Transverse colon (tissue), 4 donors: ENCODE results near the gene ITGBL1. TPM values are rescaled to one million over a fixed set of nuclear protein-coding genes. Genes with fewer than 3 reads are reported as not detected.

Experiments
- DNase-seq: peaks from one replicate; pipeline ENCODE4 v3.0.0-alpha.2; 2019
- H3K27ac ChIP-seq, 4 donors: fragments of 200-600 bp; sonication (generic); 2 replicates each; pipeline ENCODE4 v1.5.1; 2016 to 2018; ENCODE audit warnings: inconsistent platforms in 4 of 4
- H3K27me3 ChIP-seq: fragments of 200-600 bp; sonication (generic); 2 replicates; pipeline ENCODE4 v1.5.1; 2017; ENCODE audit warnings: inconsistent platforms
- H3K36me3 ChIP-seq, 4 donors: fragments of 200-600 bp; sonication (generic); 2 replicates each; pipeline ENCODE4 v1.5.1; 2017 to 2019; ENCODE audit warnings: inconsistent platforms in 4 of 4
- H3K4me1 ChIP-seq, 4 donors: fragments of 200-600 bp; sonication (generic); 2 replicates each; pipeline ENCODE4 v1.5.1; 2017 to 2020; ENCODE audit warnings: inconsistent platforms in 4 of 4
- H3K4me3 ChIP-seq, 4 donors: fragments of 200-600 bp; sonication (generic); 1 replicate in 1 of 4; 2 replicates in 3 of 4; pipeline versions ENCODE4 v1.5.1 to v1.6.1; 2017 to 2019; ENCODE audit warnings: inconsistent platforms in 4 of 4
- H3K9me3 ChIP-seq, 2 donors: fragments of 200-600 bp; sonication (generic); 2 replicates each; pipeline ENCODE4 v1.5.1; 2017 to 2019; ENCODE audit warnings: inconsistent platforms in 2 of 2
- CTCF ChIP-seq, 5 experiments: fragments of 200-600 bp in 3 of 5; fragments of 450-650 bp in 2 of 5; sonication (generic) in 3 of 5; IDR thresholded peaks; 1 replicate in 2 of 5; 2 replicates in 3 of 5; pipeline ENCODE4 v1.5.1; 2016 to 2017; ENCODE audit warnings: antibody characterized with exemption in 5 of 5, inconsistent platforms in 3 of 5, mild to moderate bottlenecking in 2 of 5, moderate library complexity in 1 of 5
- EP300 ChIP-seq: sonication (generic); formaldehyde crosslinking; IDR thresholded peaks from one replicate; pipeline ENCODE4 v1.6.1; 2017; ENCODE audit warnings: antibody characterized with exemption, low read depth
- POLR2A ChIP-seq: fragments of 450-650 bp; IDR thresholded peaks from one replicate; pipeline ENCODE4 v1.6.1; 2016; ENCODE audit warnings: antibody characterized with exemption, mild to moderate bottlenecking, moderate library complexity
- POLR2AphosphoS5 ChIP-seq, 3 donors: sonication (generic); formaldehyde crosslinking; IDR thresholded peaks; one replicate each; pipeline ENCODE4 v1.6.1; 2016; ENCODE audit warnings: antibody characterized with exemption in 3 of 3
- WGBS, 2 donors: methylation state at CpG; one replicate each; pipeline ENCODE4 v1.1.5; 2018; ENCODE audit warnings: low coverage in 1 of 2; 5-methylcytosine and 5-hydroxymethylcytosine counted together
- in situ Hi-C, 4 donors: fragments of 200-750 bp; cut with MboI; loops; one replicate each; pipeline versions ENCODE4 v1.15.0 to v1.15.1; 2017; ENCODE audit warnings: low sequenced_read_pairs in 3 of 4, low pct_ligation_motif_present in 1 of 4, low pct_unique_long_range_greater_than_20kb in 1 of 4
- intact Hi-C: fragments of 100-400 bp; cut with DNase I; formaldehyde crosslinking; loops from one replicate; pipeline ENCODE4 v1.15.1; 2023; ENCODE audit warnings: low total_unique reads
- total RNA-seq, 4 donors: library from RNA; depleted of rRNA; stranded (reverse); fragments of >200 nt; gene quantifications; one replicate each; pipeline ENCODE4 v1.1.0, GENCODE V29; 2016

ITGBL1 gene
- total RNA-seq, 4 donors from 2014 or later, result 0.48 to 0.80 (median 0.68) TPM; not detected in 1

- H3K9me3 ChIP-seq, result no peaks in the 10 kb centered on the region
- no peaks in the 10 kb centered on the region for H3K27me3 ChIP-seq
- TF ChIP-seq POLR2AphosphoS5 (IDR thresholded peaks at IDR 0.05), result no peak
- peak; percentile 41 to 60 (median 43) for TF ChIP-seq CTCF (IDR thresholded peaks at IDR 0.05)
- 0 to 11% methylated on average over 1 of the region's 1 CpG for WGBS, 2 donors
- no peaks in the 10 kb centered on the region for H3K4me1 ChIP-seq
- no peaks in the 10 kb centered on the region for H3K36me3 ChIP-seq
- in situ Hi-C loops (loop anchor here in 3 of 4 donors (5.0 to 25.0 kb wide), 3 partner anchors 235 to 255 kb away; no protein-coding TSS in a partner anchor), intact Hi-C loops (no loop called here)
- no peak overlapping the region for H3K4me3 ChIP-seq
- no peak overlapping the region for H3K27ac ChIP-seq
- DNase-seq, result no peak
These were observed 305.1 kb downstream of the ITGBL1 start for GRCh38 chr13:101757446-101758039.

- intact Hi-C loops, result no loop called here
These were observed 310.7 kb downstream of the ITGBL1 start for GRCh38 chr13:101763191-101763590.

More at GRCh38 chr13:101763191-101763590, 310.7 kb downstream of the ITGBL1 start:
- Histone ChIP-seq H3K27ac (no peak overlapping the region), H3K27me3 (no peaks in the 10 kb centered on the region), H3K4me3 (no peak overlapping the region), H3K4me1 (no peaks in the 10 kb centered on the region), H3K9me3 (no peaks in the 10 kb centered on the region), H3K36me3 (no peaks in the 10 kb centered on the region)
- 47 to 57% methylated on average over 1 of the region's 1 CpG for WGBS, 2 donors
- in situ Hi-C loops, result loop anchor here in 1 of 4 donors (25.0 kb wide), 1 partner anchor 251 kb away; no protein-coding TSS in a partner anchor
- DNase-seq, result no peak
- TF ChIP-seq POLR2A (no peak), POLR2AphosphoS5 (IDR thresholded peaks at IDR 0.05) (no peak), CTCF (IDR thresholded peaks at IDR 0.05) (no peak), EP300 (no peak)

Other genes with a start within 250 kb of the ITGBL1 start
- gene NALCN, start 36.2 kb upstream of the ITGBL1 start, total RNA-seq, result under 1 TPM in 2 of 4 donors, not detected in 2; 0.32 to 0.41 TPM